ENCODE measurements around the gene BST2.
A peak's percentile ranks its signal among the peaks of the same experiment; 100 is the strongest.

GRCh38 chr19:17394891-17395415 lies 10.5 kb downstream of the BST2 start:
- TF ChIP-seq, protein P1, sequence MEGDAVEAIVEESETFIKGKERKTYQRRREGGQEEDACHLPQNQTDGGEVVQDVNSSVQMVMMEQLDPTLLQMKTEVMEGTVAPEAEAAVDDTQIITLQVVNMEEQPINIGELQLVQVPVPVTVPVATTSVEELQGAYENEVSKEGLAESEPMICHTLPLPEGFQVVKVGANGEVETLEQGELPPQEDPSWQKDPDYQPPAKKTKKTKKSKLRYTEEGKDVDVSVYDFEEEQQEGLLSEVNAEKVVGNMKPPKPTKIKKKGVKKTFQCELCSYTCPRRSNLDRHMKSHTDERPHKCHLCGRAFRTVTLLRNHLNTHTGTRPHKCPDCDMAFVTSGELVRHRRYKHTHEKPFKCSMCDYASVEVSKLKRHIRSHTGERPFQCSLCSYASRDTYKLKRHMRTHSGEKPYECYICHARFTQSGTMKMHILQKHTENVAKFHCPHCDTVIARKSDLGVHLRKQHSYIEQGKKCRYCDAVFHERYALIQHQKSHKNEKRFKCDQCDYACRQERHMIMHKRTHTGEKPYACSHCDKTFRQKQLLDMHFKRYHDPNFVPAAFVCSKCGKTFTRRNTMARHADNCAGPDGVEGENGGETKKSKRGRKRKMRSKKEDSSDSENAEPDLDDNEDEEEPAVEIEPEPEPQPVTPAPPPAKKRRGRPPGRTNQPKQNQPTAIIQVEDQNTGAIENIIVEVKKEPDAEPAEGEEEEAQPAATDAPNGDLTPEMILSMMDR (IDR thresholded peaks at IDR 0.05): peak; percentile 69
- TF ChIP-seq EZH2 (IDR thresholded peaks at IDR 0.05): no peak

Measured in neural progenitor cell (in vitro differentiated cells).